Hippocampal formation (tissue), 2 donors: Measurements from ENCODE around the gene KCNT1.
A peak's percentile ranks its signal among the peaks of the same experiment; 100 is the strongest.
"Not testable (repeated sequence)": the region's sequence is repeated elsewhere in the genome, so short reads cannot be mapped to it uniquely, and the experiment has no call there.

Experiments used
- DNase-seq, 2 donors: peaks; one replicate each; lab custom pipeline; 2025; lab: John Stamatoyannopoulos, UW

KCNT1 gene

GRCh38 chr9:135701959-135702721 lies at the start of gene KCNT1:
KCNT1 (plus strand) TSS chr9:135702185; CDS start chr9:135702259, 74 bp downstream.
- DNase-seq = no peak

- DNase-seq = no peak
These were observed 46.7 kb upstream of the KCNT1 start for GRCh38 chr9:135655317-135655716.

GRCh38 chr9:135657416-135657815 lies 44.6 kb upstream of the KCNT1 start:
- DNase-seq = no peak

GRCh38 chr9:135659252-135659651 lies 42.7 kb upstream of the KCNT1 start:
- DNase-seq = no peak

- no peak for DNase-seq
These were observed 41.6 kb upstream of the KCNT1 start for GRCh38 chr9:135660407-135660806.

GRCh38 chr9:135661816-135662560 lies 40.0 kb upstream of the KCNT1 start:
- DNase-seq = no peak

GRCh38 chr9:135662758-135663450 lies 39.1 kb upstream of the KCNT1 start, which contains the start of gene LCN9:
LCN9 (plus strand) TSS chr9:135663309; CDS start chr9:135663322, 13 bp downstream.
- DNase-seq = peak in 1 of 2 donors; percentile 3

- DNase-seq = no peak
These were observed 38.6 kb upstream of the KCNT1 start for GRCh38 chr9:135663451-135663770.

- no peak for DNase-seq
These were observed 38.1 kb upstream of the KCNT1 start for GRCh38 chr9:135663857-135664256.

GRCh38 chr9:135664266-135664665 lies 37.7 kb upstream of the KCNT1 start:
- DNase-seq = no peak

GRCh38 chr9:135664801-135665794 lies 36.9 kb upstream of the KCNT1 start:
- no peak for DNase-seq

- DNase-seq = no peak
These were observed 36.2 kb upstream of the KCNT1 start for GRCh38 chr9:135665795-135666189.

GRCh38 chr9:135666534-135667462 lies 35.2 kb upstream of the KCNT1 start:
- no peak for DNase-seq

GRCh38 chr9:135667463-135668001 lies 34.5 kb upstream of the KCNT1 start:
- no peak for DNase-seq

- DNase-seq = not testable (repeated sequence)
These were observed 33.0 kb upstream of the KCNT1 start for GRCh38 chr9:135669018-135669417.

- no peak for DNase-seq
These were observed 32.2 kb upstream of the KCNT1 start for GRCh38 chr9:135669616-135670285.

GRCh38 chr9:135670721-135671590 lies 31.0 kb upstream of the KCNT1 start:
- DNase-seq = no peak

- DNase-seq = no peak
These were observed 30.4 kb upstream of the KCNT1 start for GRCh38 chr9:135671591-135672041.
